Right lobe of liver (tissue), 4 donors: ENCODE measurements around the gene SLC10A7.

Experiments
- POLR2A ChIP-seq: fragments of 450-650 bp; IDR thresholded peaks from one replicate; pipeline ENCODE4 v1.6.1; 2017; ENCODE audit warnings: antibody characterized with exemption, mild to moderate bottlenecking
- TF ChIP-seq, protein P1 (sequence below), 4 donors: fragments of 200-600 bp in 3 of 4; fragments of 450-650 bp in 1 of 4; IDR thresholded peaks; one replicate each; pipeline versions ENCODE4 v1.5.1 to v1.8.0; 2016 to 2022; ENCODE audit warnings: antibody characterized with exemption in 4 of 4, mild to moderate bottlenecking in 2 of 4
- donor health status: DM: no; HTN: no; CAD: no.
- donor health status: DM: no; HTN: no; CAD: no.
- donor health status: DM: no; HTN: yes; CAD: no.

DNA sequence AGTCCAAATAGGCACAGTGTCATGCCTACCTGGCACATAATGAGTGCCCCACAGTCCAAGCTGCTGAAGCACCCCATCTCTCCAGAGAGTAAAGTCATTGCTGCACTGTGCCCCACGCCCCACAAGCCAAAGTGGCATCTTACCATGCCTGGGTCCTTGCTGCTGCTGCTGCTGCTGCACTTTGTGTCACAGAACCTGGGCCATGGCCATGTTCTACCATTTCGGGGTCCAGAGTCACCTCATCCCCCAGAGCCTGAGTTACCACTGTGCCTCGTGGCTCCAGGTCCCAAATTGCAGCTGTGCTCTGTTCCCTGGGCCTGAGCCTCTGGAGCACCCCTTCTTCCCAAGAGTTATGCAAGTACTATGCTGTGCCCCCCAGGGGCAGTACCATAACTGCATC, 40.5 kb downstream of the SLC10A7 start:
- TF ChIP-seq, protein P1, sequence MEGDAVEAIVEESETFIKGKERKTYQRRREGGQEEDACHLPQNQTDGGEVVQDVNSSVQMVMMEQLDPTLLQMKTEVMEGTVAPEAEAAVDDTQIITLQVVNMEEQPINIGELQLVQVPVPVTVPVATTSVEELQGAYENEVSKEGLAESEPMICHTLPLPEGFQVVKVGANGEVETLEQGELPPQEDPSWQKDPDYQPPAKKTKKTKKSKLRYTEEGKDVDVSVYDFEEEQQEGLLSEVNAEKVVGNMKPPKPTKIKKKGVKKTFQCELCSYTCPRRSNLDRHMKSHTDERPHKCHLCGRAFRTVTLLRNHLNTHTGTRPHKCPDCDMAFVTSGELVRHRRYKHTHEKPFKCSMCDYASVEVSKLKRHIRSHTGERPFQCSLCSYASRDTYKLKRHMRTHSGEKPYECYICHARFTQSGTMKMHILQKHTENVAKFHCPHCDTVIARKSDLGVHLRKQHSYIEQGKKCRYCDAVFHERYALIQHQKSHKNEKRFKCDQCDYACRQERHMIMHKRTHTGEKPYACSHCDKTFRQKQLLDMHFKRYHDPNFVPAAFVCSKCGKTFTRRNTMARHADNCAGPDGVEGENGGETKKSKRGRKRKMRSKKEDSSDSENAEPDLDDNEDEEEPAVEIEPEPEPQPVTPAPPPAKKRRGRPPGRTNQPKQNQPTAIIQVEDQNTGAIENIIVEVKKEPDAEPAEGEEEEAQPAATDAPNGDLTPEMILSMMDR (IDR thresholded peaks at IDR 0.05): no peak
- no peak for TF ChIP-seq POLR2A
